Mononuclear cell (primary cell): ENCODE data around the gene PSMG3. TPM values are rescaled to one million over a fixed set of nuclear protein-coding genes. Genes with fewer than 3 reads are reported as not detected.

Experiments
- H3K27me3 ChIP-seq: 2 replicates; pipeline ENCODE4 v1.6.0; 2011; ENCODE audit warnings: low read length, control low read depth; ENCODE audit not compliant: insufficient read depth
- H3K4me1 ChIP-seq: 2 replicates; pipeline ENCODE4 v1.5.1; 2011; ENCODE audit warnings: mild to moderate bottlenecking, low read length, control low read depth; ENCODE audit not compliant: insufficient read depth
- H3K4me3 ChIP-seq: 2 replicates; pipeline ENCODE4 v1.5.1; 2011; ENCODE audit warnings: mild to moderate bottlenecking, low read length, moderate library complexity
- H3K9me3 ChIP-seq: 2 replicates; pipeline ENCODE4 v1.5.1; 2011; ENCODE audit warnings: low read depth, mild to moderate bottlenecking, control low read depth, low read length
- total RNA-seq: library from RNA; depleted of rRNA; stranded (reverse); fragments of >200 nt; gene quantifications from one replicate; pipeline ENCODE4 v1.2.3, GENCODE V29; 2012

PSMG3 gene
- total RNA-seq, 1 donor: 14.3 TPM

DNA sequence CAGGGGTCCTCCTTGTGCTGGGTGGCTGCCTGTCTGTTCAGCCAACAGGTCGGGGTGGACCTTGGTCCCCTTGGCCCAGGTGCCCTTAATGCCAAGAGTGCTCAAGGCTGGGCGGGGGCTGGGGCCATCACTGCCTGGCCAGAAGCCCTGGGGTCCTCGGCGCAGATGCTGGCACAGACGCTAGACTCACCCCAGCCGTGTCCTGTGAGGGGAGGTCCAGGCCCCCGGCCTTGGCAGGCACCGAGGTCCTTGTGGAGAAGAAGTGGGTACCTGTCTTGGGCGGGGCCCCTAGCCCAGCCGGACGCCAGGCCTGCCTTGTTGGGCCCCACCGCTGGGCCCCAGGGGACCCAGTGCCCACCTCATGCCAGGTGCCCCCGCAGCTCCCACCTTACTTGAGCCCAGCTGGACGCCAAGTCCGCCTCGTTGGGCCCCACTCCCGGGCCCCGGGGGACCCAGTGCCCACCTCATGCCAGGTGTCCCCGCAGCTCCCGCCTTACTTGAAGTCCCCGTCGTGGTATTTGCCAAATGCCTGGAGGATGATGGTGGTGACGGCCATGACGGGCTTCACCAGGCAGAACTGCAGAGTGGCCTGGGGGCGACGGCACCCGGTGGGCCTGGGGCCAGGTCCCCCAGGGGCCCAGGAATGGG lies 20.4 kb downstream of the PSMG3 start:
- Histone ChIP-seq H3K9me3 (no peaks in the 10 kb centered on the region), H3K4me3 (no peak overlapping the region), H3K4me1 (no peaks in the 10 kb centered on the region), H3K27me3 (no peaks in the 10 kb centered on the region)

DNA sequence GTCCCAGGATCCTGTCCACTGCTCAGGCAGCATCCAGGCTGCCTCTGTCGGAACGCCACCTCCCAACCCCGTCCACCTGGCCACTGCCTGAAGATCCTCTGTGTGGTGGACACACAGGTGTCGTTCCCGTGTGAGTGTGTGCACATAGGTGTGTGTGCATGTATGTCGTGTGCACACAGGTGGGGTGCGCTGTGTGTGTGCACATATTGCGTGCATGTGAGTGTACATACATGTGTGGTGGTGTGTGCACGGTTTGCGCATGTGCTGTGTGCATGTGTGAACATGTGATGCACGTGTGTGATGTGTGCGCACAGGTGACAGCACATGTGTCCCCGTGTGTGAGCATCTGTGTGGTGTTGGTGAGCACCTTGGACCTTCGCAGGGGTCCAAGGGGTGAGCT lies 20.9 kb downstream of the PSMG3 start:
- no peaks in the 10 kb centered on the region for H3K4me1 ChIP-seq
- no peak overlapping the region for H3K4me3 ChIP-seq
- H3K9me3 ChIP-seq: no peaks in the 10 kb centered on the region
- no peaks in the 10 kb centered on the region for H3K27me3 ChIP-seq

DNA sequence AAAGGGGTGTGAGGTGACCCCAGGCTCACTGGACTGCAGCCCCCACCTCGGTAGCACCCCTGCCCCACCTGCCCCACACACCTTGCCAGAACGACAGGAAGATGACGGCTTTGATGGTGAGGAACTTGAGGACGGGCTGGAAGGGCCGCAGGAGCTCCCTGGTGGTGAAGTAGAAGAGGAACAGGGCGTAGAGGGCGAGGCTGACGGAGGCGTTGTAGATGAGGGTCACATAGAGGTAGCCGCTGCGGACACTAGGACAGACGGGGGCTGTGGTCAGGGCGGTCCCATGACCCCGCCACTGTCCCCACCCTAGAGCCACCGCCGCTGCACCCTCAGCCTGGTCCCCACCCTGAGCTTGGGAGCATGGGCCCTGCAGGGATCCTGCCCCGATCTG lies 21.4 kb downstream of the PSMG3 start:
- H3K9me3 ChIP-seq: no peaks in the 10 kb centered on the region
- H3K4me3 ChIP-seq: no peak overlapping the region
- H3K27me3 ChIP-seq: no peaks in the 10 kb centered on the region
- no peaks in the 10 kb centered on the region for H3K4me1 ChIP-seq

DNA sequence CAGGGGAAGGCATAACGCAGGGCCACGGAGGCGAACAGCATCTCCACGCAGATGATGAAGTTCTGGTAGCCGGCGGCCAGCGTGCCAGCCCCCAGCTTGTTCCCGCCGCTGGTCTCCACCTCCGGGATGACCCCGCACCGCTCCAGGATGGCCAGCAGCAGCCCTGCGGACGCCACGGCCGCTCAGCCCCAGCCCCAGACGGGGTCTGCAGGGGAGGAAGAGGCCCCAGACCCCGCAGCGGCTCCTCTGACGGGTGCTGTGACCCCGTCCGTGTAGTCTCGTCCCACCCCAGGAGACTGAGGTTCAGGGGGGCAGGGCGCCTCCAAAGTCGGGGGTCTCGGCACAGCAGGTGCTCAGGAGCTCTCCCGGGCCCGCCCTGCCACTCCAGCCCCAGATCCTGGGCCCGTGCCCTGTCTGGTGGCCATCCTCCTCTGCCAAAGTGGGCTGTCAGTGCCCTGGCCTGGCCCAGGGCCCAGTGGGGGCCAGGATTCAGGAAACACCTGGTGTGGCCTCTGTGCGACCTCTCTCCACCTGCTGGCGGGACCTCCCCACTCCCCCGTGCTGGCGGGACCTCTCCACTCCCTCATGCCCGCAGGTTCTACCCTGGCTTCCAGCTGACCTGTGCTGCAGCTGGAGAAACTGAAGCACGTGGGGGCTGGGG lies 21.9 kb downstream of the PSMG3 start:
- no peaks in the 10 kb centered on the region for H3K9me3 ChIP-seq
- H3K4me3 ChIP-seq: no peak overlapping the region

DNA sequence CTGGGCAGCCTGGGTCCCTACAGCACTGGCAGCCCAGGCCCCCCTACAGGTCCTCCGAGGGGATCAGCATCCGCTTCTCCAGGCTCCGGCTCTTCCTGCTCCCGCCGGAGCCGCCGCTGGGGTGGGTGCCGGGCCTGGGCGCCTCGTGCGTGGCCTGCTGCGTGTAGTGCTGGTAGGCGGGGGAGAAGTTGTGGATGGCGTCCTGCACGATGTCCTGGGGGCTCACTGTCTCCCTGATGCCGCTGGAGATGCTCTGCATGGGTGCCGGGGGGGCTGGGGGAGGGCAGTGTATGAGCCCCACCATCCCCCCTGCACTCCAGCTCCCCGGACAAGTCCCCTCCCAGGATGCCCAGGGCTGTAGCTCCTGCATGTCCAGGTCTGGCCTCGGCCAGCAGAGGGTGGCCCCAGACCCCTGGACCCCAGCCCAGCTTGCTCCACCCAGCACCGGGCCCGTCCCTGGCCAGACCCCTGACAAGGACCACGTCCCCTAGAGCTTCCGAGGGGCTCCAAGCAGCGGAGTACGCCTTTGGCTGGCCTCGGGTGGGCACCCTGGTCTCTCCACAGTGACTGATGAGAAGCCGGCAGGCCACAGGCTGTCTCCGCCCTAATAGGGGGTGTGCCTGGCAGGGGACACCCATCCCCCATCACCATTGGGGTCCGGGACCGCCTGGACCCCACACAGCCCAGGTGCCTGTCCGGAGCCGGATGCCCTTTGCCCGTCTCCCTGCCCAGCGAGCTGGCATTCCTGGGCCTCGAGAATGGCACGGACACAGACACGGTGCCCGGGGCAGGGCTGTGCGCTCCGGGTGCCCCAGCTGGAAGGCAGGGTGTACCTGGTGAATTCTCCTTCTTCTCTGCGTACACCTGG lies 22.7 kb downstream of the PSMG3 start:
- H3K27me3 ChIP-seq: no peaks in the 10 kb centered on the region
- no peaks in the 10 kb centered on the region for H3K9me3 ChIP-seq
- no peak overlapping the region for H3K4me3 ChIP-seq
- H3K4me1 ChIP-seq: no peaks in the 10 kb centered on the region

More for the DNA sequence above, 21.9 kb downstream of the PSMG3 start:
- Histone ChIP-seq H3K4me1 (no peaks in the 10 kb centered on the region), H3K27me3 (no peaks in the 10 kb centered on the region)

DNA sequence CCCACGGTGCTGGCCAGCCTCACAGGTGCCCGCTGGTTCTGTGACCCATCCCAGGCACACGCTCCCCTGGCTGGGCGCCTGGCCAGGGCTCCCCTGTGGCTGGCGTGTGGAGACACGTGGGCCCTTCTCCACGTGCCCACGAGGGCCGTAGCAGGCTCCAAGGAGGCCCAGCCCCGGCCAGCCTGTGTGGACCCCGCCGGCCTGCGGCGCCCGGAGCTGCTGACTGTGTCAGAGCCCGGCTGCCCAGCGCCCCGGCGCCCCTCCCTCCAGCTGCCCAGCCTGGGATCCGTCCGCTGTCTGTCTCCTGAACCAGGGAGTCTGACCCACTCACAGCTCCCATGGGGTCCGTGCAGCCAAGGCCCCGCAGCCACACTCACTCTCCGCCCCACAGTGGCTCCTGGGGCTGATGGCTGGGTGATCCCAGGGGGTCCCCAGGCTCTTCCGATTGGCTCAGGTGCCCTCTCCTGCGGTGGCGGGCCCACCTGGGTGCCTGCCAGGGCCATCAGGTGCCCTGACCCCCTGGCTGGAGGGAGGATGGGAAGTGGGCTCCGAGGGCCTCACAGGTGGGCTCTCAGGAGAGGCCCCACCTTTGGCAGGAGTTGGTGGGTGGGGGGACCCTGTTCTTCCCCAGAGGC lies 23.4 kb downstream of the PSMG3 start:
- no peaks in the 10 kb centered on the region for H3K9me3 ChIP-seq
- H3K27me3 ChIP-seq: no peaks in the 10 kb centered on the region
- H3K4me3 ChIP-seq: no peak overlapping the region
- no peaks in the 10 kb centered on the region for H3K4me1 ChIP-seq

DNA sequence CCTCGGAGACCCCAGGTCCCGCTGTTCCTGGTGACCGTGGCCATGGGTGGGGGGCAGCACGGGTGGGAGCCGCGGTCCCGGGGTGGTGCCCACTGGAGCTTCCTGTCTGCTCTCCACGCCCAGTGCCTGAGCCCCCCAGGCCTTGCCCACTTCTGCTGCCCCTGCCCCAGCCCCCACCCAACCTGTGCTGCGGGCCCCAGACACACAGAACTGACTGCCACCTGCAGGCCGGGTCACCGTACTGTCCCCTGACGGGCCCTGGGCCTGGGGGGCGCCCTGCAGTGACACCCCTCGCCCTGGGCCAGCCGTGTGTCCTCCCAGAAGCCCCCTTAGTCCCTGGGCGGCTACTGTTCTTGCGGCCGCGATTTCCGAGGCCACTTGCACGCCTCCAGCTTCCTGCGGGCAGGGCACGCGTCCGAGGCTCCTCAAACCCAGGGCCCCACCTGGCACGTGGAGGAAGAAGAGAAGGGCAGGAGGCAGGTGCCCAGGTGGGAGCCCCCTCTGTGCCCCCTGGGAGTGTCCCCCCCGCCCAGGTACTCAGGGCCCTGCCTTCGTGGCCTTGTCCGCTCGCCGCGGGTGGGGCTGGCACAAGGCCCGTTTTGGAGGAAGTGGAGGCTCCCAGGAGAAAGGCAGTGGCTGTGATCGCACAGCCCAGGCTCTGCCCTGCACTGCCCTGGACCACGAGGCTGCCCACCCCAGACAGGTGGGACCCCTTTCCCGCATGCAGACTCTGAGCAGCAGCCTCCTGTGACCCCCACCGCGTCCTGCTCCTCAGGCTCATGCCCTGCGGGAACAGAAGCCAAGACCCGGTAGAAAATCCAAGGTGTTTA lies 24.2 kb downstream of the PSMG3 start:
- H3K4me1 ChIP-seq: no peaks in the 10 kb centered on the region
- no peaks in the 10 kb centered on the region for H3K9me3 ChIP-seq
- H3K27me3 ChIP-seq: no peaks in the 10 kb centered on the region
- H3K4me3 ChIP-seq: no peak overlapping the region

DNA sequence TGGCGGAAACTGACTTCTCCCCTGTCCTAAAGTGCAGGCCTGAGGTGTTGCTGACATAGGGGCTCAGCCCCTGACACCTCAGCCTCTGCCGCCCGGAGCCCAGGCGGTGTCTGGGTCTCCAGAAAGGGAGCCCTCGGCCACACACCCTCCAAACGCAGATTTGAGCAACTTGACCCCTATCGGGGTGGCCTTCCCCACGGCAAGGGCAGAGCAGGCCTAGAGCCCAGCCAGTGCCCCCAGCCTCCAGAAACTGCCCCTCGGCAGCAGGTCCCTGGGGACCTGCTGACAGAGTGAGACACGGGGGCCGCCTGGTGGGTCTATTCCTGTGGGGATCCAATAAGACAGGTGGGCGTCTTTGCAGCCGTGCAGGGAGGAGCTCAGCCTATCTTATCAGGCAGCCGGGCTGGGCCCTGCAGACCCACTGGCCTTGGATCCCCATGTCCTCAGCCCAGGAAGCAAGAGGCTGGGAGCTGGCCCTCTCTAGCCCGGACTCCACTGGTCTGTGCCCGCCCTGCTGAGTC lies 24.9 kb downstream of the PSMG3 start:
- no peaks in the 10 kb centered on the region for H3K27me3 ChIP-seq
- no peaks in the 10 kb centered on the region for H3K9me3 ChIP-seq
- H3K4me1 ChIP-seq: no peaks in the 10 kb centered on the region
- H3K4me3 ChIP-seq: no peak overlapping the region

DNA sequence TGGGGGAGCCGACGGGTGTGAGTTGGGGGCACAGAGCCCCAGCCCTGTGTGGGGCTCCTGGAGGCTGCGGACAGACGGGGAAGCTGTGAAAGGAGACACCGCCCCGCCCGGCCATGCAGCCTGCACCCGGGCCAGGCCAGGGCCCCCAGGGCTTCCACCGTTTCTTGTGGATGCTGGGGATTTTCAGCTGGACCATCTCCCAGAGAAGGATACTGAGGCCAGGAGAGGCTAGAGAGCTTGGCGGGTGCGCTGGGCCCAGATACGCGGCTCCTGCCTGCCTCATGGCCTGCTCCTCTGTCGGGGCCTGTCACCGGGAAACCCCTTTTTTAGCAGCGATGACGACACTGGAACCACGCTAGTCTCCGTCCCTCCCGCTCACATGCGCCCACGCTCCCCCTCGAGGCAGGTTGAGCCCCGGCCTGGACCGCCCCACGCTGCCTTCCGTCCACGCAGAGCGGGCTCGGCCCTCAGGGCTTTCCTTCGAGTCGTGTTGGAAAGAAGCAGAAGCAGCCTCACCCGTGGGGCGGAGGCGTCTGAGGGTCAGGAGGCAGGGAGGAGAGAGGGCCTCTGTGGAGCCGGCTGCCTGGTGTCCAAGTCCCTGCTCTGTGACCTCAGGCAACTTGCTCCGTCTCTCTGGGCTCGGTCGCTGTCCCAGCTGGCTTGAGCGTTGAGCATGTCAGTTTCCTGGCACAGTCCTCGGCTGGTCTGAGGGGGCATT lies 25.5 kb downstream of the PSMG3 start:
- Histone ChIP-seq H3K9me3 (no peaks in the 10 kb centered on the region), H3K4me1 (no peaks in the 10 kb centered on the region), H3K4me3 (no peak overlapping the region), H3K27me3 (no peaks in the 10 kb centered on the region)

DNA sequence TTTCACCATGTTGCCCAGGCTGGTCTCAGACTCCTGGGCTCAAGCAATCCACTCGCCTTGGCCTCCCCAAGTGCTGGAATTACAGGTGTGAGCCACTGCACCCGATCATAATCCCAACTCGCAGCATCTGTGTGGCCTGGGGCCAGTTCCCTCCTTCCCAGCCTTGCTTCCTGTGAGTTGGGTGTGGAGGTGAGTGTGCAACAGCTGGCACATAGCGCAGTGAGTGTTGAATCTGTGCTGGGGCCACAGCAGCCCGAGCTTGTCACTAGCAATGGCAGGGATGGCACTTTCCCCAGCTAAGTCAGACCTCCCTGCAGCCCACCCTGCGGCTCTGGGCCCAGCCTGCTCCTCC lies 26.0 kb downstream of the PSMG3 start:
- H3K27me3 ChIP-seq: no peaks in the 10 kb centered on the region
- no peaks in the 10 kb centered on the region for H3K4me1 ChIP-seq
- H3K4me3 ChIP-seq: no peak overlapping the region
- no peaks in the 10 kb centered on the region for H3K9me3 ChIP-seq

DNA sequence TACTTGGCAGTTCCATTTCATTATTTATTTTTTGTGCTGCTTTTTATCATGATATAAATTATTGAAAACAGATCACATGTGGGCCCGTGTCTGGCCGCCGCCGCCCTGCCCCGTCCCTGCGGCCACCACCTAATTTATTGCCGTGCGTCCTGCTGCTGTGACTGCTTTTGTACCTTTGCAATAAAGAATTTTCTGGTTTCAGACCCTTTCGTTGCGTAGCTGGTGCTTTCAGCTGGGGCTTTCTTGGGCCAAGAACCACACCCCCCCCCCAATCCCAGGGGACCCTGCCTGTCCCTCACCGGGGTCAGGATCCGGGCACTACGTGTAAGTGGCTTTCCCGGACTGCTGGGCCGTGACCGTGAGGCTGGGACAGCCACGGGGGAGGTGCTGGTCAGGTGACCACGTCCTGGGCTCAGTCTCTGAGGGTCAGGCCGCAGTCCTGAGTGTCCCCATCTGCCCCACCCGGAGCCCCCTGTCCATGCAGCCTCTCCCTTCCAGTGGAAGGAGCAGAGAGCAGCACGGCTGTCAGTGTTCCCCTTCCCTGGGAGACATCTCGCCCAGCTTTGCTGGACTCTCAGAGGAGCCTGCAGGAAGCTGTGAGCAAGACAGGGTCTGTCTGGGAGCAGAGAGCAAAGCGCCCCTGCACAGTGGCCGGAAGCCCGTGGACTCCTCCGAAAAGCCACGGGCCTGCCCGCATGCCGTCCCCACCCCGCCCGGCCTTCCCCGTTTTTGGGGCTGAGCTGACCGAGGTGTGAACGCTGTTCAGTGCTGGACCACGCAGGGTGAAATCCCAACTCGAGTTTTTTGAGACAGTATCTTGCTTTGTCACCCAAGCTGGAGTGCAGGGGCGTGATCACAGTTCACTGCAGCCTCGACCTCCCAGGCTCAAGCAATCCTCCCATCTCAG lies 26.7 kb downstream of the PSMG3 start:
- H3K4me3 ChIP-seq: no peak overlapping the region
- H3K4me1 ChIP-seq: no peaks in the 10 kb centered on the region
- no peaks in the 10 kb centered on the region for H3K9me3 ChIP-seq
- H3K27me3 ChIP-seq: no peaks in the 10 kb centered on the region

DNA sequence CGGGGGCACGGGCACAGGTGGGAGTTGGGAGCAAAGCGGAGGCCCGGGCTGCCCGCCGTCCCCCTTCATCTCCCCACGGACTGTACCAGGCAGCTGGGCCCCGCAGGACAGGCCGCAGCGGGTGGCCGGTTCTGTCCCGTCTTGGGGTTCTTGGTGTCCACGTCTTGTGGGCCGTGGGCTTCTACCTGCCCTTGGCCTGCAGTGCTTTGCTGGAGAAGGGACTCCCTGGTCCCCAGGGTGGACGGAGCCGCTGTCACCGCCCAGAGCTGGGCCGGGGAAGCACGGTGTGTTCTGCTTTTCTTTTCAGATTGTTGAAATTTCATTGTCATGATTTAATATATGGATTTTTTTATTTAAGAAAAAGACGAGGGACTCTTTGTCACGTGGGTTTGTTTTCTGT lies 27.5 kb downstream of the PSMG3 start:
- Histone ChIP-seq H3K4me1 (no peaks in the 10 kb centered on the region), H3K4me3 (no peak overlapping the region), H3K9me3 (no peaks in the 10 kb centered on the region), H3K27me3 (no peaks in the 10 kb centered on the region)
